Measurements from ENCODE around the gene CCDC141.

GRCh38 chr2:178954049-178954448 is 95.9 kb downstream of the CCDC141 start:
- TF ChIP-seq SNAI2 (CRISPR knock-in tag; IDR thresholded peaks at IDR 0.05) (no peak), GLIS3 (CRISPR knock-in tag; IDR thresholded peaks at IDR 0.05) (no peak), RARB (CRISPR knock-in tag; IDR thresholded peaks at IDR 0.05) (no peak), OSR1 (CRISPR knock-in tag; IDR thresholded peaks at IDR 0.05) (no peak), ZNF70 (CRISPR knock-in tag; IDR thresholded peaks at IDR 0.05) (no peak), ZNF8 (CRISPR knock-in tag; IDR thresholded peaks at IDR 0.05) (no peak), CSDC2 (CRISPR knock-in tag; IDR thresholded peaks at IDR 0.05) (no peak), CREB5 (CRISPR knock-in tag; IDR thresholded peaks at IDR 0.05; ENCODE audit: low read depth) (no peak)
- TF ChIP-seq, protein P1, sequence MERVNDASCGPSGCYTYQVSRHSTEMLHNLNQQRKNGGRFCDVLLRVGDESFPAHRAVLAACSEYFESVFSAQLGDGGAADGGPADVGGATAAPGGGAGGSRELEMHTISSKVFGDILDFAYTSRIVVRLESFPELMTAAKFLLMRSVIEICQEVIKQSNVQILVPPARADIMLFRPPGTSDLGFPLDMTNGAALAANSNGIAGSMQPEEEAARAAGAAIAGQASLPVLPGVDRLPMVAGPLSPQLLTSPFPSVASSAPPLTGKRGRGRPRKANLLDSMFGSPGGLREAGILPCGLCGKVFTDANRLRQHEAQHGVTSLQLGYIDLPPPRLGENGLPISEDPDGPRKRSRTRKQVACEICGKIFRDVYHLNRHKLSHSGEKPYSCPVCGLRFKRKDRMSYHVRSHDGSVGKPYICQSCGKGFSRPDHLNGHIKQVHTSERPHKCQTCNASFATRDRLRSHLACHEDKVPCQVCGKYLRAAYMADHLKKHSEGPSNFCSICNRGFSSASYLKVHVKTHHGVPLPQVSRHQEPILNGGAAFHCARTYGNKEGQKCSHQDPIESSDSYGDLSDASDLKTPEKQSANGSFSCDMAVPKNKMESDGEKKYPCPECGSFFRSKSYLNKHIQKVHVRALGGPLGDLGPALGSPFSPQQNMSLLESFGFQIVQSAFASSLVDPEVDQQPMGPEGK (CRISPR knock-in tag; IDR thresholded peaks at IDR 0.05; ENCODE audit: borderline replicate concordance): no peak
